Fibroblast of the aortic adventitia (primary cell): ENCODE results near the gene SH3BP5L. TPM values are rescaled to one million over a fixed set of nuclear protein-coding genes. Genes with fewer than 3 reads are reported as not detected.
A peak's percentile ranks its signal among the peaks of the same experiment; 100 is the strongest.

Source experiments
- DNase-seq: peaks from one replicate; pipeline ENCODE4 v3.0.0-alpha.2; 2010; ENCODE audit warnings: low read depth
- H3K4me3 ChIP-seq: 2 replicates; pipeline ENCODE4 v1.5.1; 2011; ENCODE audit warnings: low read depth, mild to moderate bottlenecking, control low read depth, low read length, moderate library complexity
- total RNA-seq: library from RNA; depleted of rRNA; stranded (reverse); fragments of >200 nt; gene quantifications from 2 replicates; pipeline ENCODE4 v1.2.3, GENCODE V29; 2012; ENCODE audit warnings: low replicate concordance
- TF ChIP-seq, protein P1 (sequence below): IDR thresholded peaks from 2 replicates; pipeline ENCODE4 v1.5.1; 2011; ENCODE audit warnings: mild to moderate bottlenecking, low read length, control low read depth, inconsistent platforms; ENCODE audit not compliant: insufficient read depth

Gene SH3BP5L
- total RNA-seq, 1 donor = 21.8 TPM

DNA sequence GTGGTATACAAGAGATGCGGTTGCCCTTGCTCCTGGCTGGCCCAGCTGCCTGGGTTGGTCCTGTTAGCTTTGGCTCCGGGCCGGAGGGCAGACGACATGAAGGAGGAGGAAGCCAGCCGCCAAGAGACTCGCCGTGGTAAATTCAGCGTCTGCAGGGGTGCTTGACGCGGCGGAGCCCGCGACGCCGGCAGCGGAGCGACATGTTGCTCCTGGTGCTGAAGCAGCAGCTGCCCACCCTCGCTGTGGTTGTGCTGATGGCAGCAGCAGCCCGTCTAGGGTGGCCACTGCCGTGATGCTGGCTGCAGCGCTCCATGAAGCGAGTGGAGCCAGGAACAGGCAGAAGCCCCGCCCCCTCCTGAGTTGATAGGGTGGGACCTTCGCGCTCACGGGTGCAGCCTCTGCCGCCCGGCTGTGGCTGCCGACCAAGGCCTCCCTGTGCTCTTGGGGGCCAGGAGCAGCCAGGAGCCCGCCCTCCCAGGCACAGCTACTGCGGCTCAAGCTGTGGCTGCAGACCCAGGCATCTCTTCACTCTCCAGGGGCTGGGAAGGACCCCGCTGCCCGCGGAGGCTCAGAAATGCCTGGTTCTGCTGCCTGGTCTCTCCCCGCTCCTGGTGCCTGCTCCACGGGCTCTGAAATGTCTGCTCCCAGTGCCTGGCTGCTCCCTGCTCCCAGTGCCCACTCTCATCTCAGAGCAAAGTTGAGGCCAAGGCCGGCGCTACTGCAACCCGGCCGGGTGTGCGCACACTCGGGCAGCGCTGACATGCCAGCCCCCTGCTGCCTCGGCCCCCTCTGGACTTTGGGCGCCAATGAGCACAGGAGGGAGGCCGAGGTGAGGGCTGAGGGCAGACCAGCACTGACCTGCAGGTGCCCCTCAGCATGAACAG, 37.5 kb upstream of the SH3BP5L start:
- H3K4me3 ChIP-seq = peak overlapping the region; percentile 69
- peak; percentile 59 for DNase-seq
- TF ChIP-seq, protein P1, sequence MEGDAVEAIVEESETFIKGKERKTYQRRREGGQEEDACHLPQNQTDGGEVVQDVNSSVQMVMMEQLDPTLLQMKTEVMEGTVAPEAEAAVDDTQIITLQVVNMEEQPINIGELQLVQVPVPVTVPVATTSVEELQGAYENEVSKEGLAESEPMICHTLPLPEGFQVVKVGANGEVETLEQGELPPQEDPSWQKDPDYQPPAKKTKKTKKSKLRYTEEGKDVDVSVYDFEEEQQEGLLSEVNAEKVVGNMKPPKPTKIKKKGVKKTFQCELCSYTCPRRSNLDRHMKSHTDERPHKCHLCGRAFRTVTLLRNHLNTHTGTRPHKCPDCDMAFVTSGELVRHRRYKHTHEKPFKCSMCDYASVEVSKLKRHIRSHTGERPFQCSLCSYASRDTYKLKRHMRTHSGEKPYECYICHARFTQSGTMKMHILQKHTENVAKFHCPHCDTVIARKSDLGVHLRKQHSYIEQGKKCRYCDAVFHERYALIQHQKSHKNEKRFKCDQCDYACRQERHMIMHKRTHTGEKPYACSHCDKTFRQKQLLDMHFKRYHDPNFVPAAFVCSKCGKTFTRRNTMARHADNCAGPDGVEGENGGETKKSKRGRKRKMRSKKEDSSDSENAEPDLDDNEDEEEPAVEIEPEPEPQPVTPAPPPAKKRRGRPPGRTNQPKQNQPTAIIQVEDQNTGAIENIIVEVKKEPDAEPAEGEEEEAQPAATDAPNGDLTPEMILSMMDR = no peak

DNA sequence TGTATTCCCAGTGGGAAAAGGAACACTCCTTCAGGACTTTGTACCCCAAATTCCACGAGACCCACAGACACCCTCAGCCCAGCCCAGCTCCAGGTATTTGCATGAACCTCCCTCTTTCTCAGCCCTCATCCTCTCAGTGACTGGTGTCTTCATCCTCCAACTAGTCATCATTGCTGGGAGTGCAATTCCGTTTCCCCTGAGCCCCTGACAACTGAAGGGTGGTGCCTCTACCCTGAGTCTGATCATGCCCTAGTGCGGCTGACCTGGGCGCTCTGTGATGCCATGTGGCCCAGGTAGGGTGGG, 36.9 kb upstream of the SH3BP5L start:
- DNase-seq = no peak
- TF ChIP-seq, protein P1 = no peak
- peak overlapping the region; percentile 69 for H3K4me3 ChIP-seq

DNA sequence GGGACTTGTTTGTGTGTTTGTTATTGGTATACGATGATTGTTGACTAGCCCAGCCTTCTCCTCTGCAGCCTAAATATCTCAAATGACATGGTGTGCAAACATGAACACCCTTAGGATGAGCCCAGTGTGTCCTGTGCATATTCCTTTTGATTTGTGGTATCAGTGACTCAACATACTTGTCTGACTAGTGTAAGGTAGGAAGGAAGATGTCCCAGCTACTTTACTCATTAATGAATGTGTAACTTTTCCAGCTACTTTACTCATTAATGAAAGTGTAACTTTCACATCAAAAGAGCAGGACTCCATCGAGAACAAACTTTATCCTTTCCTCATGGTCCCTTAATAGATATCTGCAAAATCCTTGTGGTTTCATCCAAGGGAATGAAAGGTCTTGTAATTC, 35.9 kb upstream of the SH3BP5L start:
- H3K4me3 ChIP-seq = no peak overlapping the region
- DNase-seq = no peak
- TF ChIP-seq, protein P1 = no peak

DNA sequence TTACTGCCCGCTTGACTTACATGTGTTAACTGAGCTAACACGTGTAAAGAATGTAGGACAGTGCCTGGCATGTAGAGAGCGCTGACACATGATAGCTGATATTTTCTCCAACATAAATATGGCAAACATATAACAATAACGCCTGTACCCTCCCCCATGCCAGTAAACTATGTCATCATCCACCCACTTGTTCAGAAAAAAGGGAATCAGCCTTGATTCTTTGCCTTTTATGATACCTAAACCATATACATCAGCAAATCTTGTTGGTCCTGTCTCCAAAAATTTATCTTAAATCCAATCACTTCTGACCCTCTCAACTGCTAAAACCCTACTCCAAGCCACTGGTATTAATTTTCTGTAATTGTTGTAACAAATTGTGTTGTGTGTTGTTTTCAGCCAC, 34.3 kb upstream of the SH3BP5L start:
- DNase-seq = no peak
- TF ChIP-seq, protein P1 = no peak
- no peak overlapping the region for H3K4me3 ChIP-seq

DNA sequence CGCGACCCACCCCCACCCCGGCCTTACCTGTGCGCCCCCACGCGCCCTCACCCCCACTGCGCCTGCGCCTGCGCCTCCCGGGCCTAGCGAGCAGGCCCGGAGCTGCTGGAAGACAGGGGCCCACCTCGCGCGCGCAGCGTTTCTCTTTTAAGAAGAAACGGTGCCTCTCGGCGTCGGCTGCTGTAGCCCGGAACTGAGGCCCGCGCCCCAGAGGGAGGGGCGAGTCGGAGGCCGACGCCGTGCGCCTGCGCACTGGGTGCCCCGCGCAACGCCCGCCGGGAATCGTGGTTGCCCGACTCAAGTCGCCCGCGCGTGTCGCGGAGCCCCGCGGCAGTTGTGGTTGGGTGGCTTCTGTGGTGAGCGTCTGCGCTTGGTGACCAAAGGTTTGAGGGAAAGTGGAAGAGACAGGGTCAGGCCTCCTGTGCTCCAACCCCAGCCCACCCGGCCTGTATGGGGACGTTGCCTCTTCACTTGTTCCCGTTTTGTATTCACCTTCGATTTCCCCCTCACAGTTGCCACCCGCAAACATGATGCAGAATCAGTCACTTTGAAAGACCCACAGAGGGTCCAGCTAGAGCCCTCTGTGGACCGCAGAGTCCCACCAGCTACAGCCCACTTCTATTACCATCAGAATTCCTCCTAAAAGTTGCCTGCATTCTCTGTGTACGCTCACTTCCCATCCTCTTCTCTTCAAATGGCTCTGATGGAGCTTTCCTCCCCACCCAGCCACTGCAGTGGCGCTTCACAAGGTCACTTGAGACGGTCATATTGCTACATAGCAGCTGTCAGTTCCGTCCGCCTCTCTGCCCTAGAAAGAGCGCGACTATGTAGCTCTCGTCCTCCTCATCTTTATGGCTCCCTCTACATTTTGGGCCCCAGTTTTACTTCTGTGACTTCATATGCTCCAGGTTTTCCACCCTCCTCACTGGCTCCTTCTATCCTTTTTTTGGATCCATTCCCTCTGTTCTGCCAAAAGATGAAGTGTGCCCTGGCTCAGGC, 33.5 kb upstream of the SH3BP5L start, which contains the start of gene ZNF692:
TSS of gene ZNF692 (minus strand) at position 195 of the 999 bp plus-strand sequence. CDS start 776 bp downstream, outside the sequence.
- H3K4me3 ChIP-seq = peak within 1 kb of the TSS; percentile 86
- TF ChIP-seq, protein P1 = no peak
- peak; percentile 97 for DNase-seq

DNA sequence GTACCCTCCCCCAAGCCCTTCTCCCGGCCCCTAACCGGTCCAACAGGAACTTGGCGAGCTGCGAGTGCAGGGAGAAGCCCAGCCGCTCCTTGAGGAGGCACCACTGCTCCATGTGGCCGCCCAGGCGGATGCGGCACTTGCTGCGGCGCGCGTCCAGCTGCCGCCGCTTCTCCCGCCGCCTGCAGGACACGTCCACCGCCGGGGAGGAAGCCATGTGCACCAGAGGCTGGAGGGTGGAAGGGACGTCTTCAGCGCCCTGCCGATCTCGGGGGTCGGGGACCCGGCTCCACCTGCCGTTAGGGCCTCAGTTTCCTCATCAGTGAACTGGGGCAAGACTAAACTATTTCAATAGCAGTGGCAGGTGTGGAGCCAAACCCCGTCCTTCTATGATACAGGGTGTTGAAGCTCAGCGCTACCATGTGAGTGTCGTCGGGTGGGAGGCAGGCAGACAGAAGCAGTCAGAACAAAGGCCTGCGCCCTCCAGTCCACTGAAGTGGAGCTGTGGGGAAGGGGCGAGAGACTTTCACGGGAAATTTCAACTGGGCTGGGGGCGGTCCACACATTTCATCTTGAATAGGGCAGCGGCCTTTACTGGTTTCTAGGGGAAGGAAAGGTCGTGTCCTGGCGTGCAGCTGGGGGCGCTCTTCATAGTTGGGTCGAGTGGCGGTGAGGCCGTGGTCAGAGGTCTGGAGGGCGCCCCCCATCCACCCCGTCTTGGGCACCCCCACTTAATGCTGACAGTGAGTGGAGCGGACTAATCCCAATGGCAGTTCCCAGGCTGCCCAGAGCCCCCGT, 32.6 kb upstream of the SH3BP5L start:
- DNase-seq = peak; percentile 43
- peak overlapping the region; percentile 73 for H3K4me3 ChIP-seq
- TF ChIP-seq, protein P1 = peak; percentile 40
